Esophagus muscularis mucosa (tissue), 4 donors: Measurements from ENCODE around the gene GNPTG.

Experiments used
- EP300 ChIP-seq: sonication (generic); formaldehyde crosslinking; IDR thresholded peaks from one replicate; pipeline ENCODE4 v1.6.1; 2017; ENCODE audit warnings: antibody characterized with exemption
- POLR2A ChIP-seq: fragments of 450-650 bp; IDR thresholded peaks from one replicate; pipeline ENCODE4 v1.6.1; 2017; ENCODE audit warnings: antibody characterized with exemption, moderate library complexity, mild to moderate bottlenecking, low read depth
- POLR2AphosphoS5 ChIP-seq, 2 donors: sonication (generic); formaldehyde crosslinking; IDR thresholded peaks; one replicate each; pipeline ENCODE4 v1.6.1; 2017; ENCODE audit warnings: antibody characterized with exemption in 2 of 2
- TF ChIP-seq, protein P1 (sequence below), 3 experiments: fragments of 200-600 bp in 2 of 3; fragments of 450-650 bp in 1 of 3; sonication (generic) in 2 of 3; IDR thresholded peaks; one replicate each; pipeline ENCODE4 v1.5.1; 2017 to 2019; ENCODE audit warnings: antibody characterized with exemption in 3 of 3, mild to moderate bottlenecking in 2 of 3, moderate library complexity in 1 of 3

DNA sequence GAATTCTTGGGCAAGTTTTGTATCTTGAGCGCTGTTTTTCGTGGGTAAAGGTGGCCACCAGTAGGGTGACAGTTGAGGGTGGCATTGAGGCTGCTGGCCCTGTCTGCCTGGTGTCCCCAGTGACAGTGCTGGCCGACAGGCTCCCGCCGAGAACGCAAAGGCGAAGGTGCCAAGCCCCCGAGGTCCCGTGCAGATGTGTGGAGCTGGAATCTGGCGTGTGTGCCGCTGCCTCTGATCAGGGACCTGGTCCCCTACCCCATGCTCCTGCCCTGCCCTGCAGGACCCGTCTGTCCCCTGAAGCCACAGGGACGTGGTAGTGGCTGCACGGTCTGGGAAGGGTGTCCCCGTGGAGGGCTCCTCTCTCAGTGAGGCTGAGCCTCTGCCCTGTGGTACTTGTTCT, 38.8 kb upstream of the GNPTG start:
- no peak for TF ChIP-seq POLR2AphosphoS5 (IDR thresholded peaks at IDR 0.05)
- TF ChIP-seq, protein P1, sequence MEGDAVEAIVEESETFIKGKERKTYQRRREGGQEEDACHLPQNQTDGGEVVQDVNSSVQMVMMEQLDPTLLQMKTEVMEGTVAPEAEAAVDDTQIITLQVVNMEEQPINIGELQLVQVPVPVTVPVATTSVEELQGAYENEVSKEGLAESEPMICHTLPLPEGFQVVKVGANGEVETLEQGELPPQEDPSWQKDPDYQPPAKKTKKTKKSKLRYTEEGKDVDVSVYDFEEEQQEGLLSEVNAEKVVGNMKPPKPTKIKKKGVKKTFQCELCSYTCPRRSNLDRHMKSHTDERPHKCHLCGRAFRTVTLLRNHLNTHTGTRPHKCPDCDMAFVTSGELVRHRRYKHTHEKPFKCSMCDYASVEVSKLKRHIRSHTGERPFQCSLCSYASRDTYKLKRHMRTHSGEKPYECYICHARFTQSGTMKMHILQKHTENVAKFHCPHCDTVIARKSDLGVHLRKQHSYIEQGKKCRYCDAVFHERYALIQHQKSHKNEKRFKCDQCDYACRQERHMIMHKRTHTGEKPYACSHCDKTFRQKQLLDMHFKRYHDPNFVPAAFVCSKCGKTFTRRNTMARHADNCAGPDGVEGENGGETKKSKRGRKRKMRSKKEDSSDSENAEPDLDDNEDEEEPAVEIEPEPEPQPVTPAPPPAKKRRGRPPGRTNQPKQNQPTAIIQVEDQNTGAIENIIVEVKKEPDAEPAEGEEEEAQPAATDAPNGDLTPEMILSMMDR (IDR thresholded peaks at IDR 0.05), result no peak
- TF ChIP-seq EP300, result no peak
- no peak for TF ChIP-seq POLR2A
